GM12873 (cell line): ENCODE data around the gene TNKS2.

ENCODE experiments used
- CTCF ChIP-seq: IDR thresholded peaks from 2 replicates; pipeline ENCODE4 v1.5.1; 2012; ENCODE audit warnings: low read depth, mild to moderate bottlenecking, moderate library complexity, low read length, control low read depth; ENCODE audit not compliant: insufficient read depth; ENCODE audit errors: missing control alignments

TNKS2 gene

GRCh38 chr10:91901784-91902677 is 103.8 kb downstream of the TNKS2 start:
- no peak for TF ChIP-seq CTCF

- no peak for TF ChIP-seq CTCF
Measured at GRCh38 chr10:91907033-91907594, 108.9 kb downstream of the TNKS2 start.

GRCh38 chr10:91907914-91908336 is 109.7 kb downstream of the TNKS2 start:
- no peak for TF ChIP-seq CTCF

- peak; percentile 54 for TF ChIP-seq CTCF
Measured at GRCh38 chr10:91908337-91909116, 110.3 kb downstream of the TNKS2 start.

- TF ChIP-seq CTCF, result no peak
Measured at GRCh38 chr10:91909117-91909677, 111.0 kb downstream of the TNKS2 start, which contains the start of gene FGFBP3. Gene FGFBP3 (minus strand): TSS chr10:91909486. CDS start chr10:91908969, 517 bp downstream.

GRCh38 chr10:91910467-91910866 is 112.2 kb downstream of the TNKS2 start:
- TF ChIP-seq CTCF, result no peak
